ENCODE results near the gene TRAP1.

GRCh38 chr16:3718019-3718391, 681 bp upstream of the TRAP1 start:
- TF ChIP-seq POLR2A (IDR thresholded peaks at IDR 0.05) (no peak), CTCF (IDR thresholded peaks at IDR 0.05) (no peak)

All from body of pancreas (tissue), 4 donors.